Mucosa of descending colon (tissue), 3 donors: ENCODE data around the gene PDCD4. TPM values are rescaled to one million over a fixed set of nuclear protein-coding genes. Genes with fewer than 3 reads are reported as not detected.

Source experiments
- ATAC-seq: fragments of 200-7000 bp; cut with Tn5 transposase; one replicate; pipeline ENCODE4 v1.9.1; 2020; ENCODE audit warnings: mild to moderate bottlenecking, moderate library complexity
- DNase-seq, 3 donors: peaks; one replicate each; pipeline ENCODE4 v3.0.0-alpha.2; 2020
- H3K36me3 ChIP-seq: fragments of 200-600 bp; one replicate; pipeline ENCODE4 v1.8.0; 2021; ENCODE audit warnings: low read depth, mild to moderate bottlenecking
- H3K4me1 ChIP-seq: fragments of 200-600 bp; one replicate; pipeline ENCODE4 v1.8.0; 2021; ENCODE audit warnings: low read depth, mild to moderate bottlenecking
- H3K4me3 ChIP-seq: fragments of 200-600 bp; one replicate; pipeline ENCODE4 v1.8.0; 2021; ENCODE audit warnings: mild to moderate bottlenecking
- H3K9me3 ChIP-seq: fragments of 200-600 bp; one replicate; pipeline ENCODE4 v1.8.0; 2021; ENCODE audit warnings: mild to moderate bottlenecking
- CTCF ChIP-seq: fragments of 200-600 bp; IDR thresholded peaks from one replicate; pipeline ENCODE4 v1.8.0; 2022; ENCODE audit warnings: antibody characterized with exemption, mild to moderate bottlenecking
- intact Hi-C, 2 donors: fragments of 100-400 bp; cut with DNase I in 1 of 2; cut with micrococcal nuclease in 1 of 2; formaldehyde crosslinking; loops; one replicate each; pipeline versions ENCODE4 v1.11.0 to v1.11.1; 2022; cut with DNase I, micrococcal nuclease
- total RNA-seq, 3 donors: library from RNA; stranded (reverse); fragmentation: NEBNext Ultra II Directional in 2 of 3; extraction: Animal tissue kit (Norgen Biotek cat#: 25700) in 2 of 3; gene quantifications; one replicate each; pipeline versions ENCODE4 v1.2.1 to v1.2.4, GENCODE V29; 2021 to 2023
- donor health status: DM: no; HTN: no; CAD: no; lungs with moderate emphysema.
- donor health status: DM: no; HTN: no; CAD: no.
- donor health status: DM: no; HTN: yes; CAD: no.

The PDCD4 gene
- total RNA-seq, 3 donors from 2014 or later, result 290 to 605 (median 528) TPM

GRCh38 chr10:110881905-110882304, 10.2 kb downstream of the PDCD4 start:
- DNase-seq (no peak), ATAC-seq (no peak)
- H3K36me3 ChIP-seq, result peaks cover 8% of the 10 kb centered on the region
- peaks cover 25% of the 10 kb centered on the region for H3K4me1 ChIP-seq
- no peak for TF ChIP-seq CTCF
- no peak overlapping the region for H3K4me3 ChIP-seq
- intact Hi-C loops, result no loop called here
- H3K9me3 ChIP-seq, result no peaks in the 10 kb centered on the region

GRCh38 chr10:110883924-110884323, 12.2 kb downstream of the PDCD4 start:
- peaks cover 9% of the 10 kb centered on the region for H3K4me1 ChIP-seq
- ATAC-seq, result no peak
- H3K4me3 ChIP-seq, result no peak overlapping the region

GRCh38 chr10:110885932-110886674, 14.4 kb downstream of the PDCD4 start:
- ATAC-seq (no peak), DNase-seq (no peak)
- Histone ChIP-seq H3K4me3 (no peak overlapping the region), H3K9me3 (no peaks in the 10 kb centered on the region), H3K4me1 (peaks cover 9% of the 10 kb centered on the region), H3K36me3 (peaks cover 16% of the 10 kb centered on the region)
- intact Hi-C loops, result no loop called here
- no peak for TF ChIP-seq CTCF

More at GRCh38 chr10:110883924-110884323, 12.2 kb downstream of the PDCD4 start:
- intact Hi-C loops, result no loop called here
- no peak for TF ChIP-seq CTCF
- peaks cover 13% of the 10 kb centered on the region for H3K36me3 ChIP-seq
- no peak for DNase-seq
- no peaks in the 10 kb centered on the region for H3K9me3 ChIP-seq

- intact Hi-C loops, result no loop called here
- no peak for ATAC-seq
- H3K4me3 ChIP-seq, result no peak overlapping the region
- TF ChIP-seq CTCF, result no peak
- H3K36me3 ChIP-seq, result peaks cover 17% of the 10 kb centered on the region
- no peaks in the 10 kb centered on the region for H3K9me3 ChIP-seq
- no peaks in the 10 kb centered on the region for H3K4me1 ChIP-seq
- DNase-seq, result no peak
Observed at GRCh38 chr10:110887560-110887959, 15.8 kb downstream of the PDCD4 start.

GRCh38 chr10:110892602-110893288, 21.0 kb downstream of the PDCD4 start:
- no peak overlapping the region for H3K4me3 ChIP-seq
- TF ChIP-seq CTCF, result no peak

More at GRCh38 chr10:110892602-110893288, 21.0 kb downstream of the PDCD4 start:
- DNase-seq, result no peak
- intact Hi-C loops, result loop anchor here (5.0 to 10.0 kb wide), 3 partner anchors 145 to 308 kb away; no protein-coding TSS in a partner anchor
- H3K4me1 ChIP-seq, result peaks cover 5% of the 10 kb centered on the region
- peaks cover 28% of the 10 kb centered on the region for H3K36me3 ChIP-seq
- ATAC-seq, result peak; percentile 17
- H3K9me3 ChIP-seq, result no peaks in the 10 kb centered on the region
